GM18499 (cell line): Measurements from ENCODE around the gene GMPR.

Experiments
- ATAC-seq: cut with Tn5 transposase; IDR thresholded peaks from one replicate; pipeline ENCODE4 v1.9.1; 2021; ENCODE audit warnings: moderate number of reproducible peaks; ENCODE audit not compliant: insufficient read depth, unreplicated experiment

The GMPR gene

GRCh38 chr6:16238057-16238962 is at the start of gene GMPR:
TSS of gene GMPR (plus strand) at chr6:16238587. CDS start at chr6:16238694, 107 bp downstream.
- no peak for ATAC-seq

GRCh38 chr6:16190214-16190613 is 48.2 kb upstream of the GMPR start:
- no peak for ATAC-seq

- no peak for ATAC-seq
Observed at GRCh38 chr6:16196260-16196983, 42.0 kb upstream of the GMPR start.

- ATAC-seq: no peak
Observed at GRCh38 chr6:16196984-16197546, 41.3 kb upstream of the GMPR start.

GRCh38 chr6:16198061-16198705 is 40.2 kb upstream of the GMPR start:
- no peak for ATAC-seq

GRCh38 chr6:16199804-16200203 is 38.6 kb upstream of the GMPR start:
- no peak for ATAC-seq

GRCh38 chr6:16200321-16200883 is 38.0 kb upstream of the GMPR start:
- ATAC-seq: no peak

GRCh38 chr6:16201706-16202105 is 36.7 kb upstream of the GMPR start:
- no peak for ATAC-seq

- ATAC-seq: peak; percentile 1
Observed at GRCh38 chr6:16204653-16205376, 33.6 kb upstream of the GMPR start.

- ATAC-seq: peak; percentile 78
Observed at GRCh38 chr6:16205377-16206144, 32.8 kb upstream of the GMPR start.

GRCh38 chr6:16206595-16207037 is 31.8 kb upstream of the GMPR start:
- ATAC-seq: no peak

- no peak for ATAC-seq
Observed at GRCh38 chr6:16208989-16209388, 29.4 kb upstream of the GMPR start.

GRCh38 chr6:16209539-16209938 is 28.8 kb upstream of the GMPR start:
- no peak for ATAC-seq

- ATAC-seq: no peak
Observed at GRCh38 chr6:16212276-16212675, 26.1 kb upstream of the GMPR start.

- no peak for ATAC-seq
Observed at GRCh38 chr6:16216501-16217155, 21.8 kb upstream of the GMPR start.

GRCh38 chr6:16217156-16217721 is 21.1 kb upstream of the GMPR start:
- no peak for ATAC-seq

- no peak for ATAC-seq
Observed at GRCh38 chr6:16222826-16223225, 15.6 kb upstream of the GMPR start.

- ATAC-seq: no peak
Observed at GRCh38 chr6:16223362-16223761, 15.0 kb upstream of the GMPR start.
